ENCODE data around the gene ENTR1. TPM values are rescaled to one million over a fixed set of nuclear protein-coding genes. Genes with fewer than 3 reads are reported as not detected.

The ENTR1 gene
- total and polyA plus RNA-seq, 2 of the 13 experiments (the other 11 are each of a cell fraction or from before 2014, with no cell fraction given) = 70.1 to 76.4 TPM

GRCh38 chr9:136372561-136373299 is 37.7 kb downstream of the ENTR1 start (continued):
- TF ChIP-seq RARA (CRISPR knock-in tag; IDR thresholded peaks at IDR 0.05) (peak; percentile 35), NR2F1 (CRISPR knock-in tag; IDR thresholded peaks at IDR 0.05) (0 out of 4 replicates have a peak, but pooled peaks of 1 of the 2 experiments have one; percentile 10), ZNF761 (CRISPR knock-in tag; conservative IDR thresholded peaks at IDR 0.05) (0 out of 2 replicates have a peak, but pooled peaks have one; percentile 48), ZNF12 (CRISPR knock-in tag; IDR thresholded peaks at IDR 0.05) (peak; percentile 70; the same call in 1 of the 2 replicates), RBM39 (IDR thresholded peaks at IDR 0.05; ENCODE audit: low read depth, low read length, poor library complexity, severe bottlenecking) (peak; percentile 48), MTA1 (CRISPR knock-in tag; IDR thresholded peaks at IDR 0.05; ENCODE audit: borderline replicate concordance) (0 out of 2 replicates have a peak, but pooled peaks have one; percentile 42), ZBTB25 (CRISPR knock-in tag; IDR thresholded peaks at IDR 0.05) (no peak), TFAP4 (IDR thresholded peaks at IDR 0.05; ENCODE audit: borderline replicate concordance, low read depth) (peak; percentile 85; the same call in 1 of the 2 replicates), ZNF629 (CRISPR knock-in tag; conservative IDR thresholded peaks at IDR 0.05) (peak; percentile 30; the same call in 1 of the 2 replicates), HDAC2 (CRISPR knock-in tag; IDR thresholded peaks at IDR 0.05) (peak; percentile 76; the same call in 1 of the 2 replicates), SALL2 (CRISPR knock-in tag; IDR thresholded peaks at IDR 0.05) (peak; percentile 77), STAG1 (CRISPR knock-in tag; IDR thresholded peaks at IDR 0.05) (peak; percentile 85), TGIF2 (CRISPR knock-in tag; IDR thresholded peaks at IDR 0.05) (peak; percentile 69; the same call in 1 of the 2 replicates), ARNT2 (CRISPR knock-in tag; IDR thresholded peaks at IDR 0.05; ENCODE audit: low read depth) (no peak), THAP11 (CRISPR knock-in tag; IDR thresholded peaks at IDR 0.05) (peak; percentile 70), SNAI1 (CRISPR knock-in tag; IDR thresholded peaks at IDR 0.05; ENCODE audit: borderline replicate concordance) (no peak), ZNF451 (CRISPR knock-in tag; IDR thresholded peaks at IDR 0.05) (no peak), GABPB1 (CRISPR knock-in tag; IDR thresholded peaks at IDR 0.05) (peak; percentile 80), KLF12 (CRISPR knock-in tag; IDR thresholded peaks at IDR 0.05; ENCODE audit: borderline replicate concordance) (0 out of 2 replicates have a peak, but pooled peaks have one; percentile 66), HINFP (CRISPR knock-in tag; IDR thresholded peaks at IDR 0.05; ENCODE audit: low read depth) (peak; percentile 79), TFDP1 (CRISPR knock-in tag; IDR thresholded peaks at IDR 0.05; ENCODE audit: borderline replicate concordance) (peak; percentile 54; the same call in 1 of the 2 replicates), ELF3 (CRISPR knock-in tag; IDR thresholded peaks at IDR 0.05) (peak; percentile 73), TFE3 (CRISPR knock-in tag; IDR thresholded peaks at IDR 0.05) (0 out of 2 replicates have a peak, but pooled peaks have one; percentile 22)

Measured in HepG2 (cell line).